GM11168 (cell line): ENCODE measurements around the gene ID2.

Experiments used
- in situ Hi-C: fragments of 300-500 bp; cut with MboI; formaldehyde crosslinking; loops from one replicate; pipeline ENCODE4 v1.12.0; 2022; ENCODE audit warnings: low sequenced_read_pairs; ENCODE audit not compliant: unreplicated experiment

ID2 gene

DNA sequence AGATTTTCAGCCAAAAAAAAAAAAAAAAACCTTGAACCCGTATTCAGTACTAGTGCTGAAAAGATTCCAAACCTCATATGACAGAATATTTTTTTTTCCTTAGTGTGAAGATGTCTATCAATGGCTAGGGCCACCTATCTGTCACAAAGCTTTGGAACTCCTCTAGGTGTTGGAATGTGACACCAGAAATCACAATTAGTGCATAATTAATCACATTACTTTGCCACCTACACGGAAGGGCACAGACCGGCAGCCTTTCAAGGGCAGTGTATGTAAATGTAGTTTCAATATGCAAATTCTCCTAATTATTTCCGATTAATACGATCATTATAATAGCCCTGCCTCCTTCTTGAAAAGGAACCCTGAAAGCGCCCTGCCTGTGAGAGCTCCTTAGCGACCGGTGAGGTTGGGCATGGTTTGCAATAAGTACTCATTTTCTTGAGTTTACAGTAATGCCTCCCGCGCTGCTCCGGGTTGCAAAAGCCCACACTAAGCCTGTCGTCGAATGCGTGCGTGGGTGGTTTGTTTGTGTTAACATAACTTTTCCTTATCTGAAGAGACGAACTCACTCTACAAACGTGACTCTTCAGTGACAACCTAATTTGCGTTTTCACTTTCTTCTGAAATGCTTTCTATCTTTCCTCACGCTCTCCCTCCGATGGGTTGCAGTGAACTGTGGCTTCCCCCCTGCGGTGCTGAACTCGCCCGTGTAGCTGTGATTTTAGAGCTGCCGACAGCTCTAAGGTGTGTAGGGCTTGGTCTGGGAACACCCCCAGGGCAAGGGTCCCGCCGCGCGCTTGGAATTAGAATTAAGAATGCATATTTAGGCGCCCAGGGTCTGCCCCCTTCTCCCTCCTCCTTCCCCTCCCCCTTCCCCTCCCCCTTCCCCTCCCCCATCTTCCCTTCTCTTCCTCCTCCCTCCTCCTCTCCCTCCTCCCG, 765 bp upstream of the ID2 start:
- in situ Hi-C loops = loop anchor here (10.0 to 25.0 kb wide), 4 partner anchors 369 to 1256 kb away; no protein-coding TSS in a partner anchor

GRCh38 chr2:8682719-8683667, 1.1 kb downstream of the ID2 start:
- in situ Hi-C loops = loop anchor here (10.0 to 25.0 kb wide), 4 partner anchors 371 to 1258 kb away; no protein-coding TSS in a partner anchor

DNA sequence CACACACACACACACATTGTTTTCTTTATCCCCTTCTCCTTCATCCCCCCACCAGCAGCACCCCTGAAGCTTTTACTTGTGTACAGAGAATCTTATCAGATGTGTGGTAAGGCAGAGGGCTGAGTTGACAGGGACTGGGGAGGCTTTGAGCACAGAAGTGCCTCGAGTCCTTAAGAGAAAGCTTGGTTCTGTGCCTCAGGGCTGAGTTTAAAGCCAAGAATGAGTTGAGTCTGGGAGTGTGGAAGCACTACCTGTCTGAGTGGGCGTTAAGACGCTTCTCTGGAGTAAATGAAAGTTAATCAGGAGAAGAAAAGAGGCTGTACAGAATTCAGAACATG, 2.7 kb downstream of the ID2 start:
- in situ Hi-C loops = loop anchor here (10.0 to 25.0 kb wide), 4 partner anchors 372 to 1260 kb away; no protein-coding TSS in a partner anchor

DNA sequence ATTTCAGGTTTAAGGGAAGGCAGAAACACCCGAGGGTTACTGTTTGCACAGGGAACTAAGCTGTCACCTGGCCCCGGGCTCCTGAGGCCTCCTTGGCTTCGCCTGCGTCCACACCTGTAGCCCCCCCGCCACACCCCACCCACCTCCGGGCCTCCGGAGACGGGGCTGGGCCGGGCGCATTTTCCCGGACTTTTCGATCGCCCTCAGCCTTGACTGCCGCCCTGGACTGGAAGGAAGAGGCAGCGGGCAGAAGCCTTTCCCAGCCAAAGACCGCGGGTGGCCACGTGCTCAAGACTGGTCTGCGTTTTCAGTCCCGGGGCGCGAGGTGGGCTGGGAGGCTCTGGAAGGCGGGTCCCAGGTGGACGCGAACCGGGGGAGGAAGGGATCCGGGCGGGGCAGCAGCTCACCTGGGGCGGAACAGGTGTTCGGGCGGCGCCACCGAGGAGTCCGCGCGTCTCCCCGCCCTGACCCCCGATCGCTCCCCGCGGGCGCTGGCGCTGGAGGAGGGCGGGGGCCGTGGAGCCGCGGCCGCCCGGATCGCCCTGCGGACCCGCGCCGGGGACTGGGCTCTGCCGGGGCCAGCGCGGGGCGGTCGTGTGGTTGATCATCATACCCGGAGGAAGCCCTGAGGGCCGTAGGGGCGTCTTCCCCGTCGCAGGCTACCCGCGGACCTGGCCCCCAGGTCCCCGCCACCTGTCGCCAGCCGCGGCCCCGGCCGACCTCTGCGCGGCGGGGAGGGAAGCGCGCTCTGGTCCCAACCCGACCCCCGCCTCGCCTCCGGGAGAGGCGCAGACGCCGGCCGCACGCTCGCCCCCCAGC, 3.2 kb downstream of the ID2 start:
- in situ Hi-C loops = loop anchor here (10.0 to 25.0 kb wide), 4 partner anchors 373 to 1260 kb away; no protein-coding TSS in a partner anchor

DNA sequence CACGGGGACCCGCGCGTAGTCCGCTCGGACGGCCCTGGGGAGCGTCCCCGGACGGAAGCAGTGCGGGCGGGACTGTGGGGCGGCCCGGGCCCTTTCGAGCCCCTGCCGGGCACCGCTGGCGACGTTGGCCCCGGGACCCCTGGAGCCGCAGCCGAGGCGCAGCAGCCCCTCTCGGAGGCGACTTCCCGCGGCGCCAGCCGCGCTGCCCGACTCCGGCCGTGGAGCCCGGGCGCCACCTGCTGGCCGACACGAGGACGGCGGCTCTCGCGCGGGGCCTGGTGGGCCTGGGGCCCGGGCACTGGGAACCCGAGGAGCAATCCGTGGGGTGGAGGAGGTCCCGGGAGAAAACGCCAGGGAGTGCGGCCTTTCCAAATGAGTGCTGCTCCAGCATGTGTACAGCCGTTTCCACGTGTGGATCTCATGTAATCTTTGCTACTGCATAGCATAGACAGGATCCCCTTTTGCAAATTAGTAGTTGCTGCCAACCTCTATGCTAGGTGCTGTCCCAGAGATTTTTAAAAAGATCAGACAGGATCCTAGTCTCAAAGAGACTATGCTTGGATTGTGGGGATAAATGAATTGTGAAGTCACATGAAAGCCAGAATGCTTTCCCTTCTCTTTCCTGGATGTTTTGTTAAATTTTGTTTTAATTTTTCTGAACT, 4.0 kb downstream of the ID2 start:
- in situ Hi-C loops = loop anchor here (10.0 to 25.0 kb wide), 4 partner anchors 374 to 1261 kb away; no protein-coding TSS in a partner anchor

DNA sequence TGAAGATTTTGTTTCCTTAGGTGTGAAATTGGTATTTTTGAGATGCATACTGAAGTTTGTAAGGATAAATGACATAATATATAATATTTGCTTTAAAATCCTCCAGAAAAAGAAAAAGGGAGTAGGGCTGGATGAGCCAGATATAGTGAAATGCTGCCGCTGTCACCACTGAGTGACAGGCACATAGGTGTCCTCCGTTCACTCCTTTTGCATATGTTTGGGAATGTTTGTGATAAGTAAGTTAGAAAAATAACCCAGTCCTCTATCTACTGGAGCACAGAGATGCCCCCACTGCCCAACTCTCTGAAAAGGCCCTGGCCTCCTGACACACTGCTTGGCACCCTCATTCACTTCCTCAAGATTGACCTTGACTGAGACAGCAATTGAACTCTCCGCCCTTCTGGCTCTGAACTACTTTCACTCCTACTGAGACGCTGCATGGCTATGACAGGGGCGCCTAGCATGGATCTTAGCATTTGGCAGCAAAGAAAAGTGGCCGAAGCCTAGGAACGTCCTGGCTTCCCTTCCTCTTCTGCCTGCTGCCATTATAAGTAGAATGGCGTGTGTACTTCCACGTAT, 10.1 kb downstream of the ID2 start:
- in situ Hi-C loops = loop anchor here (25.0 kb wide), 1 partner anchor 380 kb away; no protein-coding TSS in a partner anchor

GRCh38 chr2:8692783-8693156, 10.9 kb downstream of the ID2 start:
- in situ Hi-C loops = loop anchor here (25.0 kb wide), 1 partner anchor 380 kb away; no protein-coding TSS in a partner anchor

DNA sequence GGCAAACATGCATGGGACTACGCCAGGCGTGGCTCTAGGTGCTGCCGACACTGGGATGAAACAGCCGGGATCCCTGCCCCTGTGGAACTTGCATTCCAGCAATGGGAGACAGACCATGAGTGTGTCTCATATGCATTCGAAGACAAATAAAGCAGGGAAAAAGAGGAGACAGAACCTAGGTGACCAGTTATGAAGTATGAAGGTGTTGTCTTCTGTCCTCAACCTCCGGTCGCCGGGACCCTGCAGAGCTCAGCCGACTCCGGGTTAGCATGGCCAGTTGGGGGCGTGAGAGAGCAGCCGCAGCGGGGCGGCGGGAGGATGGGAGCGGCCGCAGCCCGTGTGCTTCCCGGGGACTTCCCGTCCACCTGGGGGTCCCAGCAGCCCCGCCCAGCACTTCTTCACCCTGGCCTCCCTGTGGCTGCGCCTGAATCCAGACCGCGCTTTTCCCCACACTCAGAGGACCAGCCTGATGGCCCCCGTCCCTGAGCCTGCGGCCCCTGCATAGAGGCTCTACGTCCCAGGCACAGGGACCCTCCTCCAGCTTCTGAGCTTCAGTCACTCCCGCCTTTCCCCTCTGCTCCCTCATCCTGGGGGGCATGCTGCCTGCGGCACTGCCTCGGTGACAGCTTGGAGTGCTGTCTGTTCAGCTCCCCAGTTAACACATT, 11.4 kb downstream of the ID2 start:
- in situ Hi-C loops = loop anchor here (25.0 kb wide), 1 partner anchor 381 kb away; no protein-coding TSS in a partner anchor

GRCh38 chr2:8694737-8695136, 12.9 kb downstream of the ID2 start:
- in situ Hi-C loops = loop anchor here (25.0 kb wide), 1 partner anchor 382 kb away; no protein-coding TSS in a partner anchor

DNA sequence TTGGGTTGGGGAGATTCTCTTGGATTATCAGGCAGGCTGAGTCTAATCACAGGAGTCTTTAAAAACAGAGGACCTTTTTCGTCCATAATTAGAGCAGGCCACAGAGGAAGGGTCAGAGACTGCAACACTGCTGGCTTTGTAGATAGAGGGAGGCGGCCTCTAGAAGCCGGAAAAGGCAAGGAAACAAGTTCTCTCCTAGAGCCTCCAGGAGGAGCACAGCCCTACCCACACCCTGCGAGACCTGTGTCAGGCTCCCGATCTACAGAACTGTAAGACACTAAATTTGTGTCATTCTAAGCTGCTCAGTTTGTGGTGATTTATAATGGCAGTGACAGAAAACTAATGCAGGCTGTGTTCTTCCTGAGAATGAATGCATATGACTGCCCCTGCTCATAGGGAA, 15.3 kb downstream of the ID2 start:
- in situ Hi-C loops = loop anchor here (25.0 kb wide), 1 partner anchor 385 kb away; no protein-coding TSS in a partner anchor

GRCh38 chr2:8699839-8700238, 18.0 kb downstream of the ID2 start:
- in situ Hi-C loops = loop anchor here (25.0 kb wide), 1 partner anchor 388 kb away; no protein-coding TSS in a partner anchor

DNA sequence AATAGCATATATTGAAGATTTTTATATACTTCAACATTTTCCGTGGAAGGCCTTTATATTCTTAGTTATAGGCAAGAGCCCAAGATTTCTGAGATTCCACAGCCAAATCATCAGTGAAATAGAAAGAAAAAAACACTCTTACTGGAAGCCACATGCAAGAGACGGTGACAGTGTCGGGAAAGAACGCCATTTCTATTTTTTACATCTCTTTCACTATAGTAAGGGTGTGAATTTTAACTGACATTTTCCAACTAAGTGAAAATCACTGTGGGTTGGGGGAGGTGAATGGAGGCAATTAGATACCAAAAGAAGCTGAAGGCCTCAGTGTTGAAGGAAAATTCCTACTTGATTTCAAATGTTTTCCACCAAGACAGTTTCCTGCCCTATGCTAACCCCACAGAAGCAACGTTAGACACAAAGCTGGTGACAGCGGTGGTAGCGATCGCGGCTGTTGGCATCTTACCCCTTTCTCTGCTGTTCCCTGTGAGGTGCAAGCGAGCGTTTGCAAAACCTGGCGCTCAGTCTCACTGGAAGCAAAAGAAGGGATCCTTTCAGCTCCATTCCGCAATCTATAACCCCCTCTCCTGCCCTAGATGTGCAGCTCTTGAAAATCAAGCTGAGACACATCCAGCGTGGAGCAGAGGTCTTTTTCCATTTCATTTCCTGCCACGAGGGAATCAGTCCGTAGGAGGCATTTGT, 20.0 kb downstream of the ID2 start:
- in situ Hi-C loops = no loop called here

- in situ Hi-C loops = no loop called here
Measured at GRCh38 chr2:8704906-8705305, 23.1 kb downstream of the ID2 start.

DNA sequence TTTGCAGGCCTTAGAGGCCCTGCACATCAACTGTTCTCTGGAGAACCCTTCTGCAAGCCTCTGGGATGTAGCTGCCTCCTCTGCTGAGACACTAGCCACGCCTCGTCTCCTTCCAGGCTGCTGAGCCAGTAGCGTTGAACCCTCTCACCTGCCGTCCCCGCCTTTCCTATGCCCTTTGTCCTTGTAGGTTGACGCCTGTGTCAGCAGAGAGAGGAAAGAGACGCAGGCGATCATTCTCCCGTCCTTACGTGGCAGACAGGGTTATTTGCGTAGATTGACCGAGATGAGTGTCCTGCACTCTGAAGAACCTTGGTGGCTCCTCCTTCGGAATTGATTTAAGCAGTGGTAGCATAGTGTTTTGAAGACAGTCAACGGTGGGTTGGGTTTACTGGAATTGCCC, 27.8 kb downstream of the ID2 start:
- in situ Hi-C loops = no loop called here

- in situ Hi-C loops = no loop called here
Measured at GRCh38 chr2:8710951-8711350, 29.1 kb downstream of the ID2 start.

DNA sequence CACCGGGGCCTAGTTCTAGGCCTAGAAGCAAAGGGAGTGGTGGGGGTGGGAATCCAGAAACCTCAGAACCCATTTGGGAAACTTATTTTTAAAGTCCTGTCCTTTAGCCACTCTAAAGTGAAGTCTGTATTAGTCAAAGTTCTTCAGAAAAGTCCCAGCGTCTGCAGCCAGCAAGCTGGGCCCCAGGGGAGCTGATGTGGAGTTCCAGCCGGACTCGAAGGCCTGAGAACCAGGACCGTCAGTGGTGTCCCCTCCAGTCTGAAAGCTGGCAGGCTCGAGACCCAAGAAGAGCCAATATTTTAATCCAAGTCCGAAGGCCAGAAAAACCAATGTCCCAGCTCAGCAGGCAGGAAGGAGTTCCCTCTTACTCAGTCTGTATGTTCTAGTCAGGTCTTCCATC, 32.4 kb downstream of the ID2 start:
- in situ Hi-C loops = no loop called here

DNA sequence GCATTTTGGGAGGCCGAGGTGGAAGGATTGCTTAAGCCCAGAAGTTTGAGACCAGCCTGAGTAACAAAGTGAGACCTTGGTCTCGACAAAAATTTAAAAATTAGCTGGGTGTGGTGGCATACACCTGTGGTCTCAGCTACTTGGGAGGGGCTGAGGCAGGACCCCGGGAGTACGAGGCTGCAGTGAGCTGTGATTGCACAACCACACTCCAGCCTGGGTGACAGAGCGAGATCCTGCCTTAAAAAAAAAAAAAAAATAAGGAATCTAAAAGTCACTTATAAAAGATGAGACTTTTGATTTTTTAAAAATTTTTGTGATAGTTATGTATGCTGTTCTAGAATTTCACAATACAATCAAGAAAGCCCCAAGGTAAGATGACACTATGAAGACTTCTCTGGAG, 33.1 kb downstream of the ID2 start:
- in situ Hi-C loops = no loop called here
